Suppressor macrophage treated with lipopolysaccharide for 1 hour (primary cell): ENCODE data around the gene PHEX.
A peak's percentile ranks its signal among the peaks of the same experiment; 100 is the strongest.

Experiments used
- DNase-seq, 3 donors: peaks; one replicate each; pipeline ENCODE4 v3.0.0-alpha.2; 2020 to 2022

Gene PHEX

GRCh38 chrX:22032084-22032483 lies at the start of gene PHEX:
Gene PHEX, plus strand, starts transcription at chrX:22032325. Its CDS starts 681 bp downstream, at chrX:22033006.
- no peak for DNase-seq

GRCh38 chrX:21985332-21985777 lies 46.8 kb upstream of the PHEX start:
- peak; percentile 57 to 71 (median 70) for DNase-seq

- no peak for DNase-seq
Measured at GRCh38 chrX:21986596-21986995, 45.5 kb upstream of the PHEX start.

- peak; percentile 69 to 84 (median 73) for DNase-seq
Measured at GRCh38 chrX:21989384-21989783, 42.7 kb upstream of the PHEX start.

- peak; percentile 32 to 62 (median 61) for DNase-seq
Measured at GRCh38 chrX:21990832-21991231, 41.3 kb upstream of the PHEX start.

- DNase-seq = no peak
Measured at GRCh38 chrX:21991504-21991903, 40.6 kb upstream of the PHEX start.

GRCh38 chrX:21993265-21993664 lies 38.9 kb upstream of the PHEX start:
- peak; percentile 71 to 80 (median 75) for DNase-seq

GRCh38 chrX:21996872-21997455 lies 35.2 kb upstream of the PHEX start:
- peak; percentile 54 to 81 (median 76) for DNase-seq

- DNase-seq = no peak
Measured at GRCh38 chrX:21998037-21998436, 34.1 kb upstream of the PHEX start.

GRCh38 chrX:22004866-22005265 lies 27.3 kb upstream of the PHEX start:
- no peak for DNase-seq

- DNase-seq = no peak
Measured at GRCh38 chrX:22012051-22012450, 20.1 kb upstream of the PHEX start.

GRCh38 chrX:22012931-22013330 lies 19.2 kb upstream of the PHEX start:
- DNase-seq = no peak

GRCh38 chrX:22015139-22015750 lies 16.9 kb upstream of the PHEX start:
- DNase-seq = no peak

- no peak for DNase-seq
Measured at GRCh38 chrX:22021751-22022324, 10.3 kb upstream of the PHEX start.

GRCh38 chrX:22024577-22024976 lies 7.5 kb upstream of the PHEX start:
- DNase-seq = no peak

GRCh38 chrX:22025751-22026150 lies 6.4 kb upstream of the PHEX start:
- DNase-seq = no peak

GRCh38 chrX:22026731-22027130 lies 5.4 kb upstream of the PHEX start:
- DNase-seq = no peak

GRCh38 chrX:22032506-22032905 lies 381 bp downstream of the PHEX start:
- DNase-seq = no peak

- no peak for DNase-seq
Measured at GRCh38 chrX:22033818-22034217, 1.7 kb downstream of the PHEX start.

GRCh38 chrX:22035236-22035635 lies 3.1 kb downstream of the PHEX start:
- no peak for DNase-seq

- DNase-seq = no peak
Measured at GRCh38 chrX:22037225-22037624, 5.1 kb downstream of the PHEX start.

GRCh38 chrX:22037911-22038537 lies 5.9 kb downstream of the PHEX start:
- DNase-seq = no peak

- DNase-seq = no peak
Measured at GRCh38 chrX:22039541-22039940, 7.4 kb downstream of the PHEX start.

- no peak for DNase-seq
Measured at GRCh38 chrX:22040184-22040583, 8.1 kb downstream of the PHEX start.
